Kidney (tissue), 22 donors: ENCODE measurements around the gene PLPPR1. TPM values are rescaled to one million over a fixed set of nuclear protein-coding genes. Genes with fewer than 3 reads are reported as not detected.

ENCODE experiments used
- DNase-seq, 5 donors: peaks; one replicate each; pipeline ENCODE4 v3.0.0-alpha.2; 2013 to 2020
- FAIRE-seq: peaks from 2 replicates; lab custom pipeline; 2012; peaks lifted over from hg19 to GRCh38; lab: Jason Lieb, UNC
- H3K27ac ChIP-seq, 2 donors: one replicate each; pipeline ENCODE4 v1.7.0; 2013; ENCODE audit warnings: low read depth in 2 of 2, low read length in 2 of 2, inconsistent platforms in 1 of 2
- H3K27me3 ChIP-seq: one replicate; pipeline ENCODE4 v1.7.1; 2013; ENCODE audit warnings: low read length, inconsistent platforms; ENCODE audit not compliant: control insufficient read depth, insufficient read depth
- H3K36me3 ChIP-seq, 3 donors: one replicate each; pipeline versions ENCODE4 v1.7.0 to v1.7.1; 2013; ENCODE audit warnings: low read length in 3 of 3, control low read depth in 1 of 3, inconsistent platforms in 1 of 3; ENCODE audit not compliant: insufficient read depth in 3 of 3, control insufficient read depth in 2 of 3
- H3K4me1 ChIP-seq, 3 donors: one replicate each; pipeline versions ENCODE4 v1.7.0 to v1.7.1; 2013; ENCODE audit warnings: low read length in 3 of 3, inconsistent platforms in 1 of 3, low read depth in 1 of 3; ENCODE audit not compliant: control insufficient read depth in 2 of 3, insufficient read depth in 2 of 3
- H3K4me3 ChIP-seq, 3 donors: one replicate each; pipeline versions ENCODE4 v1.7.0 to v1.8.1; 2013; ENCODE audit warnings: low read length in 3 of 3, control low read depth in 1 of 3, inconsistent platforms in 1 of 3
- H3K9ac ChIP-seq, 3 donors: one replicate each; pipeline versions ENCODE4 v1.7.0 to v1.7.1; 2013; ENCODE audit warnings: low read length in 3 of 3, control low read depth in 1 of 3, inconsistent platforms in 1 of 3
- H3K9me3 ChIP-seq, 3 donors: one replicate each; pipeline versions ENCODE4 v1.7.0 to v1.7.1; 2013; ENCODE audit warnings: low read length in 3 of 3, control low read depth in 1 of 3, inconsistent platforms in 1 of 3; ENCODE audit not compliant: control insufficient read depth in 2 of 3, insufficient read depth in 1 of 3
- intact Hi-C: fragments of 100-400 bp; cut with DNase I; formaldehyde crosslinking; loops from one replicate; pipeline ENCODE4 v1.11.1; 2022
- long read RNA-seq, 10 donors: library from polyadenylated mRNA in 1 of 10; unstranded in 1 of 10; transcript quantifications; one replicate each; pipeline ENCODE4 v2.0.0 and lab custom pipeline, GENCODE V29; 2021 to 2026
- polyA plus RNA-seq: library from polyadenylated mRNA; stranded (reverse); fragments of 350-450 nt; fragmentation: Illumina TruSeq; extraction: RNeasy Lipid Tissue Mini Kit (QIAGEN cat#74804); gene quantifications from one replicate; pipeline ENCODE4 v1.2.3, GENCODE V29; 2014; ENCODE audit warnings: low read depth, low replicate concordance; ENCODE audit not compliant: insufficient read depth
- total RNA-seq: library from RNA; stranded (reverse); fragmentation: NEBNext Ultra II Directional; extraction: Animal tissue kit (Norgen Biotek cat#: 25700); gene quantifications from one replicate; pipeline ENCODE4 v1.2.1, GENCODE V29; 2021
- TF ChIP-seq, protein P1 (sequence below): IDR thresholded peaks from 3 replicates; pipeline ENCODE4 v1.5.1; 2012; ENCODE audit warnings: mild to moderate bottlenecking, moderate library complexity, borderline replicate concordance; ENCODE audit not compliant: insufficient read depth; ENCODE audit errors: extremely low read depth
- donor health status: control.
- donor health status: control.
- donor health status: control.
- donor health status: control.
- donor health status: control.
- donor health status: DM: yes; HTN: yes; CAD: no.
- donor health status: Normal renal cell carcinoma (clear cell type).

The PLPPR1 gene
- total RNA-seq (0.98 TPM), polyA plus RNA-seq (21.6 TPM)
- long read RNA-seq, donor 1, partial matches to known transcripts, result 12 of 14 reads
- long read RNA-seq, donor 1, other reads (novel, unspliced or antisense), result 0 of 14 reads
- long read RNA-seq, donor 2, partial matches to known transcripts, result 12 of 15 reads
- long read RNA-seq, donor 2, other reads (novel, unspliced or antisense), result 0 of 15 reads
- long read RNA-seq, donor 3, partial matches to known transcripts, result 0 of 1 reads
- long read RNA-seq, donor 3, other reads (novel, unspliced or antisense), result 0 of 1 reads
- long read RNA-seq, donor 4, partial matches to known transcripts, result 12 of 12 reads
- long read RNA-seq, donor 4, other reads (novel, unspliced or antisense), result 0 of 12 reads
- long read RNA-seq, donor 5, result 0 reads
- long read RNA-seq, donor 6, partial matches to known transcripts, result 0 of 3 reads
- long read RNA-seq, donor 6, other reads (novel, unspliced or antisense), result 0 of 3 reads
- long read RNA-seq, donor 7, result 0 reads
- long read RNA-seq, donor 8, partial matches to known transcripts, result 0 of 2 reads
- long read RNA-seq, donor 8, other reads (novel, unspliced or antisense), result 0 of 2 reads
- long read RNA-seq, donor 9, partial matches to known transcripts, result 6 of 8 reads
- long read RNA-seq, donor 9, other reads (novel, unspliced or antisense), result 0 of 8 reads
- long read RNA-seq, donor 10, result 0 reads

DNA sequence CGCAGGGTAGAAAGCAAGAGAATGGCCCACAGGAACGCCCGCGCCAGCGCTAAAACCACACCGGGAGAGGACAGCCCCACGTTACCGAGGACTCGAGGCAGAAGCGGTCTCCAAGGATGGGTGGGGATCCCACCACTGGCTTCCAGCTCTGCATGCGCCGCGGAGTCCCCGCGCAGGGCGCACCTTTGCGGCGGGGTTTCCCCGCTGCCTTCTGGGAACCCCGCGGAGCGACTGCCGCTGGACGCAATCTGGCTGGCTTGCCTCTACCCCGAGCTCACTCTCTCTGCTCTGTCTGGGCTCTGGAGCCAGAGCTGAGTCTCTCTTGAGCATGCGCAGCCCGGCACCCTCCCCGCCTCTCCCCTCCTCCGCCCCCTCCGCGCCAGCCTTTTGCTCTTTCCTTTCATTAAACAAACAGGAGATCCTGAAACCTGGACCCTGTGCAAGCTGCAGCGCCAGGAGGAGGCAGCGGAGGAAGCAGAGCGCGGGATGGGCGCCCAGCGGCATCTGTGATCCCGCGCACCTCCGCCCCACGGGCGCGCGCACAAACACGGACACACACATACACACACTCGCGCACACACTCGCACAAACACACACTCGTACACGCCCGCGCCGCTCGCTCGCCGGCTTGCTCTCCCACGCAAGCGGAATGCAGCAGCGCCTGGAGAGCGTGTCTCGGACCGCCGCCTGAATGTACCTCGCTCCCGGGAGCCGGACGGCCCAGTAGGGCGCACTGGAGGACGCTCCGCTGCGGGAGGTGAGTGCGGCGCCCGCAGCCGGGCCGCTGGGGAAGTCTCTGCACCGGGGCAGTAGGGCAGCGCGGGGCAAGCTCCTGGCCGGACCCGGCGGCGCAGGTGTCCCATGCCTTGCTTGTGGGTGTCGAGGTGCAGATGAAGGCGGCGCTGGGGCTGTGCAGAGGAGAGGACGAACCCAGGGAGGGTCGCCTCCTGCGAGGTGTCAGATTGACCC is at the start of gene PLPPR1:
TSS of gene PLPPR1 (plus strand) at position 382 of the 969 bp plus-strand sequence.
- peak; percentile 78 to 93 (median 92) for DNase-seq

DNA sequence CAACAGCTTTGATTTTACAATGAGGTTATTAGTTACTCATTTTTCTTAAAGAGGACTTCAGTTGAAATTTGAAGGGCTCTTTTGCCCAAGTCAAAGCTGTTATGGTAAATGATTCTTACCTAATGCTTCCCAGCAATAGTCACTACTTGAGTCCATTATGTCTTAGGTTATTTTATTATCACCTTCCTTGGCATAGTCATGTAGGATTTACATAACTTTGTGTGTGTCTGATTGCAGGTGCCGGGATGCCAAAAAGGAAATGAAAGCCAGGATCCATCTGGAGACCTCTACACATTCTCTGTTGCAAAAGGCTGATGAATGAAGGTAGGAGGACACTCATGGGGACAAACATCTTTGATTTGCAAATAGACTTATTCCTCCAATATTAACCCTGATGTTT is 38.8 kb upstream of the PLPPR1 start:
- no peak overlapping the region for H3K4me3 ChIP-seq

More for the DNA sequence above, at the start of gene PLPPR1:
- peak within 1 kb of the TSS in 2 of 3 donors; percentile 31 to 34 for H3K9ac ChIP-seq
- H3K27ac ChIP-seq, result no peak within 1 kb of the TSS
- H3K36me3 ChIP-seq, result no peaks in the 10 kb centered on the region
- no peaks in the 10 kb centered on the region for H3K9me3 ChIP-seq
- TF ChIP-seq, protein P1, sequence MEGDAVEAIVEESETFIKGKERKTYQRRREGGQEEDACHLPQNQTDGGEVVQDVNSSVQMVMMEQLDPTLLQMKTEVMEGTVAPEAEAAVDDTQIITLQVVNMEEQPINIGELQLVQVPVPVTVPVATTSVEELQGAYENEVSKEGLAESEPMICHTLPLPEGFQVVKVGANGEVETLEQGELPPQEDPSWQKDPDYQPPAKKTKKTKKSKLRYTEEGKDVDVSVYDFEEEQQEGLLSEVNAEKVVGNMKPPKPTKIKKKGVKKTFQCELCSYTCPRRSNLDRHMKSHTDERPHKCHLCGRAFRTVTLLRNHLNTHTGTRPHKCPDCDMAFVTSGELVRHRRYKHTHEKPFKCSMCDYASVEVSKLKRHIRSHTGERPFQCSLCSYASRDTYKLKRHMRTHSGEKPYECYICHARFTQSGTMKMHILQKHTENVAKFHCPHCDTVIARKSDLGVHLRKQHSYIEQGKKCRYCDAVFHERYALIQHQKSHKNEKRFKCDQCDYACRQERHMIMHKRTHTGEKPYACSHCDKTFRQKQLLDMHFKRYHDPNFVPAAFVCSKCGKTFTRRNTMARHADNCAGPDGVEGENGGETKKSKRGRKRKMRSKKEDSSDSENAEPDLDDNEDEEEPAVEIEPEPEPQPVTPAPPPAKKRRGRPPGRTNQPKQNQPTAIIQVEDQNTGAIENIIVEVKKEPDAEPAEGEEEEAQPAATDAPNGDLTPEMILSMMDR, result no peak
- peaks cover 14% of the 10 kb centered on the region for H3K27me3 ChIP-seq
- H3K4me1 ChIP-seq, result peaks cover 0 to 3% (median 0%) of the 10 kb centered on the region in 3 donors
- FAIRE-seq, result no peak
- intact Hi-C loops, result no loop called here
- H3K4me3 ChIP-seq, result peak within 1 kb of the TSS; percentile 50 to 64 (median 59)

More for the DNA sequence above, 38.8 kb upstream of the PLPPR1 start:
- H3K27me3 ChIP-seq, result no peaks in the 10 kb centered on the region
- TF ChIP-seq, protein P1, result no peak
- no peak overlapping the region for H3K9ac ChIP-seq
- DNase-seq (no peak), FAIRE-seq (no peak)
- intact Hi-C loops, result no loop called here
- H3K4me1 ChIP-seq, result no peaks in the 10 kb centered on the region
- no peaks in the 10 kb centered on the region for H3K9me3 ChIP-seq
- no peaks in the 10 kb centered on the region for H3K36me3 ChIP-seq
- no peak overlapping the region for H3K27ac ChIP-seq
